NCI-H460 (cell line): Measurements from ENCODE around the gene ABCA1. TPM values are rescaled to one million over a fixed set of nuclear protein-coding genes. Genes with fewer than 3 reads are reported as not detected.
"Not testable (repeated sequence)": the region's sequence is repeated elsewhere in the genome, so short reads cannot be mapped to it uniquely, and the experiment has no call there.

Experiments
- DNase-seq: peaks from one replicate; pipeline ENCODE4 v3.0.0-alpha.2; 2016; ENCODE audit warnings: low read depth; ENCODE audit errors: extremely low read depth
- total RNA-seq: library from RNA; depleted of rRNA; stranded (reverse); fragments of >200 nt; shearing (Covaris generic); gene quantifications from 2 replicates; pipeline ENCODE4 v1.2.3, GENCODE V29; 2014

The ABCA1 gene
- total RNA-seq, 1 experiment from 2014 or later, result 6.6 TPM

DNA sequence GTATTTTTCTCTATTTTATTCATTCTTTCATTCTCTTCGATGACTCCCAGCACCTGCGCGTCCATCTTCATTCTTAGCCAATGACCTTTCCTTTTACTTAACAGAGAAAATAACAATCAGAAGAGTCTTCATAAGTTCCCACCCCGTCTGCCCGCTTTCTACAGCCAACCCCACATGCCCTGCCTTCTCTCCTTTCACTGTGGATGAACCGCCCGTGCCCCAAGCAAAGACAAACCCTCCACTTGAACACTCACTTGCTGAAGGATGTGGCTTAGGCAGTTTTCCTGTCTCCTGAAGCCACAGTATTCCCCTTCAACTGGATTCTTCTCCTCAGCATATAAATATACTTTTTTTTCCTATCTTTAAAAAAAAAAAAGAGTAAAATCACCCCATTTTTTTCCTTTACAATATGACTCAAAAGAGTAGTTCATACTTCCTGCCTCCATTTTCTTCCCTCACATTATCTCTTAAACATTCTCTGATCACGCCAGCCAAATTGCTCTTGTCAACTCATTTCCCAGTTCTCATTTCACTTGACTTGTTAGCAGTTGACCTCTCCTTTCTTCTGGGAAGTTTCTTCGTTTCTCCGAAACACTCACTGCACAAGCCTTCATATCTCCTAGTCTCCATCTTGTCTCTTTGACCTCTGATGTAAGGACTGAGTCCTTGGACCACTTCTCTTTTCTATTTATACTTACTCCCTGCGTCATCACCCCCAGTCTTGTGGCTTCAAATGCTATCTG lies 153.0 kb downstream of the ABCA1 start:
- no peak for DNase-seq

DNA sequence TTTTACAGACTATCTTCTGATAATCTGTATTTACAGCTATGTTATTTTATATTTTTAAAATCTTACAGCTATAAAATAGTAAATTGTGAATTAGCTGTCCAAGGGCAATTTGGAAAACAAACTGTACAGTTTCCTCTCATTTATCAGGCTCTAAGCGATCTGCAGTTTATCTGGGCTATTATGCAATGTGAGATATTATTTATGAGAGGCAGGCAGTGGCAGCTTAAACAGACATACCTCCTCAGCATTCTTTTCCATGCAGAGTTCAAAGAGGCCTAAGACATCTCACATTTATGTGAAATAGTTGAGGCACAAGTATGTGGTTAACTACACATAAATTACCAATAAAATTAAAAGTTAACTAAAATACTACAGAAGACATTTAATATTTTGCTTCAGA lies 153.8 kb downstream of the ABCA1 start:
- DNase-seq, result no peak

DNA sequence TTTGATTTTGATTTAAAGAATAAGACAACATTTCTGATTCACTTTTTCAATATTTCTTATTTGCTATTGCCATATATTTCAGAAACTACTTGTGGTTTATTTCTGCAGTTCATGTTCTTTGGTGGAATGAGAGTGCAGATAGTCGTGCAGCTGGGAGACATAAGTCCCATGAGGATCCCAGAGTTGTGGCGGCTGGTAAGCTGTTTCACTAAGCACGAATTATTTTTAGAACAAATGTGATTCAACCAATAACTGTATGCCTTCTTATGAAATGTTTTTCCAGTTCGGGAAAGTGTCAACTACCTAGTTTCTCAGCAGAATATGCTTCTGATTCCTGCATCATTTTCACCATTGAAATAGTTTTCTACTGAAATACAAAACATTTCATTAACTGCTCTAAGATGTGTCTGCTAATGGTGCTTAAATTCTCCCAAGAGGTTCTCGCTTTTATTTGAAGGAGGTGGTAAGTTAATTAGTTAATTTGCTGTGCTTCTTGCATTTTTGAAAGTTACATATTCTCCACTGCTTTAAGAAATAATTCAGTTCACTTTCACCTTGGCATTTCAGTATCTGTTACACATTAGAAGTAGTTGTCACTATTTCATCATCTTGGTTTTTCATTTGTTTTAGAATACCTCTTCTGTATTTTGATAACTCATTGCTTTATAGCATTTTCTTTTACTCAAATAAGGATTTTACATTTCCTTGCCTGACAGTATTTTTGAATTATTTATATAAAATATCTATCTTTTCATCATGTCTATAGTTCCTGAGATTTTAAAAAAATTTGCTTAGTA lies 155.0 kb downstream of the ABCA1 start:
- no peak for DNase-seq

DNA sequence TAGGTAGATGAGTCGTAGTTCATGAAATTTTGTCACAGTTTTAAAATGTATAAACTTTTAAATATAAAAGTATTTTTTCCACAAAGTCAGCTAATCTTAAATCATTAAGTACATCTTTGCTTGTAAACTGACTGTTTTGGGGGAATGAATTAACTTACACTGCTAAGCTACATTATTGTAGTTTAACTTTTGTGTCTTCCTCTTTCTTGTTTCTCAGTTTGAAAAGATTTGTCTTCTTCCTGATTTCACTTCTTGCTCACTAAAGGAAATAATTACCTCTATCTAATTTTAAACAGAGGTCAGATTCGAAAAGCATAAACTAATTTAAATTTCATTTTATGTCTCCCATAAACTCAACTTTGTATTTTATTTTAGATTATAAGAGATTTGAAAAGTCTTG lies 158.3 kb downstream of the ABCA1 start:
- no peak for DNase-seq

DNA sequence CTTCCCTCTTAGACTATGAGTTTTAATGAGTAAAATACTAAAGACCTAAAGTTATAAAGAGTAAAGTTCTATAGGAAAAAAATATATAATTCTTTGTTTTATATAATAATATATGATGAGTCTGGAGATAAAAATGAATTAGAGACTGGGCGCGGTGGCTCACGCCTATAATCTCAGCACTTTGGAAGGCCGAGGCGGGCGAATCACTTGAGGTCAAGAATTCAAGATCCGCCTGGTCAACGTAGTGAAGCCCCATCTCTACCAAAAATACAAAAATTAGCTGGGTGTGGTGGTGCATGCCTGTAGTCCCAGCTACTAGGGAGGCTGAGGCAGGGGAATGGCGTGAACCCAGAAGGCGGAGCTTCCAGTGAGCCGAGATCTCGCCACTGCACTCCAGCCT lies 158.9 kb downstream of the ABCA1 start:
- not testable (repeated sequence) for DNase-seq

DNA sequence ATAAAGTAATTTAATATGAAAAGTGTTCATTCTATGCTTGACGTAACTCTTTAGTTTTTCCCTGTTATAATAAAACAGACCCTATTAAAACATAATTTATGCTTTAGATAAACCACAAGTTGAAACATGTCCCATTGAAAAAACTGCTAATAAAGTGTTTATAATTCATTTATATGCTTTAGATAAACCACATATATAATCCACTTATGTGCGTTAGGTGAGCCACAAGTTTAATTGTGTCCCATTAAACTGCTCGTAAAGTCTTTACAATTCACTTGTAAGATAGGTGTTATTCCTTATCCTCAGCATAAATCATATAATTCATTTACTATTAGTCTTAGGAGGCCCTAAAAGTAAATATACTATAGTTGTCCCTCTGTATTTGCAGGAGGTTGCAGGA lies 160.4 kb downstream of the ABCA1 start:
- DNase-seq, result no peak

DNA sequence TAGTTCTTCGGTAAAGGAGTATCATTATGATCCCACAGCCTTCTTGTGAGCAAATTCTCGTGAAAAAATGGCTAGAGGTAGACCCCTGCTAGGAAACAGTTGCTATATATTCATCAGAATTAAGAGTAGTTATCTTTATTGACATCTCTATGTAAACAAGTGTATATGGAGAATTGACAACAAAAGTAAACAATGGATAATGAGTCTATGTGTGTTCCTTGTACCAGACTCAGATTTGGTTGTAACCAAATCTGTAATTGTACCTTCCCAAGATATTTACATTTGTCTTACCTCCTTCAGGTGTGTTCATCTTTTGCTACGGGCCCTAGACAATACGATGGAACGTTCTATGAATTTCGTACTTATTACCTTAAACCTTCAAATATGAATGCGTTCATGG lies 161.9 kb downstream of the ABCA1 start:
- DNase-seq, result no peak

DNA sequence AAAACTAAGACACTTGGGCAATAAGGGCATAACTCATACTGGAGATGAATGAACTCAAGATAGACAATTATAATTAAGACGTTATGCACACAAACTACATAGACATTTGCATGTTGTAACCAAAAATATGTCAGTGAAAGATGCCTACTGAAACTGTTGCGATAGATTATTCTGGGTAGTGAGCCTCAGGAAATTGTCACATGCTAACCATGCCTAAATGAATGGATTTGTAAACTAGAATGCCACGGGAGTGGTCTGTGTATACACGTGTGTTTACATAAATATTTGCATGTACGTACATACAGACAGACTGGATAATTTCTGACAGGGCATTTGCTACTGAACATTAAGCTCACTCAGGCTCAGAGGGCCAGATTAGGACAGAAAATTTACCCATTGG lies 162.8 kb downstream of the ABCA1 start:
- no peak for DNase-seq

DNA sequence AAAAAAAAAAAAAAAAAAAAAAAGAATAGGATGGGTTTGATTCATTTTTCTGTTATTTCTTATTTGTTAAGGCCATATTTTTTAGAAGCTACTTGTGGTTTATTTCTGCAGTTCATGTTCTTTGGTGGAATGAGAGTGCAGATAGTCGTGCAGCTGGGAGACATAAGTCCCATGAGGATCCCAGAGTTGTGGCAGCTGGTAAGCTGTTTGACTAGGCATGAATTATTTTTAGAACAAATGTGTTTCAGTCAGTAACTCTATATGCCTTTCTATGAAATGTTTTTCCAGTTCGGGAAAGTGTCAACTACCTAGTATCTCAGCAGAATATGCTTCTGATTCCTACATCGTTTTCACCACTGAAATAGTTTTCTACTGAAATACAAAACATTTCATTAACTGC lies 169.0 kb downstream of the ABCA1 start:
- DNase-seq, result no peak

DNA sequence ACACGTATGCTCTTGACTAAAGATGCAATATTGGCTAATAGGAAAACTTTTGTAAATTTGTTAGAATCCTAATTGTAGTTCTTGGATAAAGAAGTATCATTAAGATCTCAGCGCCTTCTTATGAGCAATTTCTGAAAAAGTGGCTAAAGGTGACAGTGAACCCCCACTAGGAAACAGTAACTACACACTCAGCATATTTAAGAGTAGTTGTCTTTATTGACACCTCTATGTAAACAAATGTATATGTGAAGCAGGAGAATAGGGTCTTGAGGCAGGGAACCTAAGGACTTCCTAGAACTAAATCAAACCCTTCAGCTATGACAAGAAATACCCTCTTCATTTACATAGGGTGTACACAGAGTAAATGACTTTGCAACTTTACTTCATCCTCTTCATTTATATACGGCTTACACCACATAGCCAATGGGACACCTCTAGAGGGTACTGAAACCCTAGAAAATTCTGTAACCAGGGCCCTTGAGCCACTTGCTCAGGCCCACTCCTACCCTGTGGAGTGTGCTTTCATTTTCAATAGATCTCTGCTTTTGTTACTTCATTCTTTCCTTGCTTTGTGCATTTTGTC lies 177.7 kb downstream of the ABCA1 start:
- no peak for DNase-seq

DNA sequence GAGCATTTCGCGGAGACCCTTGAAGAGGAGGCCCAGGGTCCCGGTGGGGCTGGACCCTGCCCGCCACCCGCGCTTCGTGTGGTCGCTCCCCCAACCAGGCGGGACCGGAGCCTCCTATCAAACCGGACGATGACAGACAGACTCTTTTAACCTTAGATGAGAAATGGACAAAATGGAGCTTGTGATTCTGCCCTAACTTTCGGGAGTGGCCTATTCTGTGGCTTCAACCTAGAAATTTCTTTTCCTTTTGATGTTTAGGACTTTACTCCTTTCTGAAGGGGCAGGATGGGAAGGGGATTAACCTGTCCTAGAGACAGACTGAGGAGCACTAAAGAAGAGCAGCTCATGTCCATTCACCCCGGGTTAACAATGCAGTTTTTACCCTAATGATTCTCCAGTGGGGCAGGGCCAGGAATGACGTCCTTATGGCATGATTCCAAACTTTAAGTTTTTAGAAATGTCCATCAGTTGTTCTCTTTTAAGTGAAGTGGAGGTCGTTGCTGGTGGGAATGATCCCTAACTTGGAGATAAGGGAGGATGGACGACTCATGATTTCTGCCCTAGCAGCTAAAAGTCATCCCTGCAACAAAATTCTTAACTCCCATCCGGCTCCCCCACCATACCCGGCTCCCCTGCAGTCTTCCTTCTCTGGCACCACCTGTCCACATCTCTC lies 179.5 kb downstream of the ABCA1 start:
- DNase-seq, result no peak

DNA sequence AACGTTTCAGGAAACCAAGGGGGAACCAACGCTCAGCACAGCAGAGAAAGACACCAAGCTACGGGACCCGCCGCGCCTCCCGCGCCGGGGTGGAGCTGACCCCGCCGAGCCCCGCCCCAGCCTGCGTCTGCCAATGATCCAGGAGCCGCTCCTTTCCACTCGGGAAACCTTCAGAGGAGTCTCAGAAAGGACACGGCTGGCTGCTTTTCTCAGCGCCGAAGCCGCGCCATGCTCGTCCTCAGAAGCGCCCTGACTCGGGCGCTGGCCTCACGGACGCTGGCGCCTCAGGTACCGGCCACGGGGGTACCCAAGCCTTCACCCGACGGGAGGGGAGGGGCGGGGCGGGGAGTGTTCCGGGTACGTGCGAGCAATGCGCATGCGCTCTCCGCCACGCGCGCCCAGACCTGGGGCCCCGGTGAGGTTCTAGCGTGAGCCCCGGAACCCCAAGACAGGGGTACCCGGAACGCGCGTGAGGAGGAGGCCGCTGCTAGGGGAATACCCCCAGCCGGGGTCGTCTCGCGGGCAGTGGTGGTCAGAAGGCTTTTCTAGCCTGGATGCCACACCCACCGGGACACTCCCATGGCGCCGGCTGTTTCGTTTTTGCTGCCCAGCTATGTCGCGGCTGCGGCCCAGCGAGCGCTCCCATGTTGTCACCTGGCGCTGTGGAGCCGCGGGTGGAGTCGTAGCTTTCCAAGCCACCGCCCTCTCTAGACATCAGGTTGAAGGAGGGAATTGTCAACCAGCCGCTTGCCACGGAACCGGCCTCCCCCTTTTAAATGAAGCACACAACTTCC lies 180.2 kb downstream of the ABCA1 start, which contains the start of gene NIPSNAP3A:
Gene NIPSNAP3A (plus strand): TSS at position 119 of the 794 bp plus-strand sequence. CDS start 110 bp downstream, at position 229.
- peak; percentile 73 for DNase-seq

DNA sequence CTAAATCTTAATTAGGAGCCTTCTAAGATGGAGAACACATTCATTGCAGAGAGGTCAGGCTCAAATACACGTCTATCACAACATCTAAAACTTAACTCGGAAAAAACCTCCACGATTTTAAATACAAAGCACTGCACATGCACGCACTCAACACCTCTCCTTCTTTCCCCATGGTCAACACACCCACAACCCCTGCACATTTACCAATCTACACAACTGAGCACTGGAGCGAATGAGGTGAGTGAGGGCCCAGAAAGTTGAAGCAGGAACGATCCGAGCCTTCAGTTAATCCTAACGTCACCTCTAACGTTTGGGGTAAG lies 180.8 kb downstream of the ABCA1 start:
- DNase-seq, result no peak

DNA sequence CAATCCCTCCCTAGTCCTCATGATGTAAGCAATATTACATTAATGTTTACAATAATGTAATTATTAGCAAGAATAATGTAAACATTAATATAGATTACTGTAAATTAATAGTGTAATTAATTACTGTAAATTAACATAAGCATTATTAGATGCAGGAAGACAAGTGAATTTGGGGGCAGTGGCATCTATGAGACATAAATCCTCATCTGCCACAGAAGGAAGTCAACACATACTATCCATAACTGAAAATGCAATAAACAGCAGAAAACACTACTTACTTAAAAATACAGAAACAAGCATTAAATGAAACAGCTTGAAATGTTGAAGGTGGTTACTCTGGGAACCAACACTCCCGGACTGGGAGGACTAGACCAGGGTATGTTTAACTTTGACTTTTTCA lies 181.2 kb downstream of the ABCA1 start:
- DNase-seq, result no peak

DNA sequence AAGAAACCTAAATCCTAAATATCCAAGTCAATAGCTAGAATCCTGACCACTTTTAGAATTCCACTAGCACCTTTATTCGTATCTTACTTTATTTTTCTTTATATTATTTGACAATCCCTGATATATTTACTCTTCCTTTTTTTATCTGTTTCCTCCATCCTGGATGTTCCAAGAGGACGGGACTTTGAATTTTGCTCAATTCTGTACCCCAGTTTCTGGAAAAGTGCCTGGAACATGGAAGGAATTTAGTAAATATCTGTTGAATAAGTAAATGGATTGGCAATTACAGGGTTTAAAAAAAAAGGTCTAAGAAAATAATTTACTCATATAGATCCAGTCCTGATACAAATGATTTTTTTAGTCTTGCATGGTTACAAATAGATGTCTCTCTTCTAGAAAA lies 181.7 kb downstream of the ABCA1 start:
- DNase-seq, result no peak

DNA sequence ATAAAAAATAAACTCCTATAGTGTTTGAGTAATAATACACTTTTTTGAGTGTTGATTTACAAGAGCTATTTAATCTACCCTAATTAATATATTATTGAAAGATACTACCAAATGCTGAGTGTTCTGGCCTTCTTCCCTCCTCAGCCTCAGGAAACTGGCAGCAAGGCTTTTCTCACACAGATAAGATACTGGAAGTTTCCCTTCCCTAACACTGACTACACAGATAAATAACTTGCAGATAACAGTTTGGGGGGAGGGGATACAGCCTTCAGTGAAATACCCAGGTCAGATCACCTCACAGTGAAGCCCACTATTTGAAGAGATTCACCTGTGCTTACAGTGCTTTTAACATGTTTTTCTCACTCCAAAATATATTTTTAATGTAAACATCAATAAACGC lies 182.1 kb downstream of the ABCA1 start:
- DNase-seq, result no peak

DNA sequence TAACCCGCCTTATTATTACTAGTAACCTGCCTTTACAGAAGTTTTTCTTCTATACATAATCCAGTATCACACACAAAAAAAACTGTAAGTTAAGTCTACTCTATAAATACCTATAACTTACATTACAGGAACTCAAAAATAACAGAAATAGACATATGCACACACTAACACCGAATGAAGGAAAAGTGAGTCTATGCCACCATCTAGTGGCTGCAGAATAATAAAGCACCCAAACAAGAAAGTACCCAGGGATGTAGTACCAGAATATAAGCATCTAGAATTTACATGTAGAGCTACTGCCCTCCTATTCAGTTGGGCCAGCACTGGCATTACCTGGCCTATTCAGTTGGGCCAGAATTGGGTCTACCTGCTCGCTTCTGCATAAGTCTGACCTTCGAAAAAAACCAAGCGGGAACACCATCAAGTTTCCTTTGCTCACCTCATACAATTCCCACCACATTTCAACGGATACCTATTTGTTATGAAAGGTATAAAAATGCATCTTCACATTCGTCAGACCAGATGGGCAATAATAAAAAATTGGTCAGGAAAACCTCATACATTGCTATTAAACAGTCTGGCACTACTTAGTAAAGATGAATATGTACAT lies 184.5 kb downstream of the ABCA1 start:
- peak; percentile 68 for DNase-seq

DNA sequence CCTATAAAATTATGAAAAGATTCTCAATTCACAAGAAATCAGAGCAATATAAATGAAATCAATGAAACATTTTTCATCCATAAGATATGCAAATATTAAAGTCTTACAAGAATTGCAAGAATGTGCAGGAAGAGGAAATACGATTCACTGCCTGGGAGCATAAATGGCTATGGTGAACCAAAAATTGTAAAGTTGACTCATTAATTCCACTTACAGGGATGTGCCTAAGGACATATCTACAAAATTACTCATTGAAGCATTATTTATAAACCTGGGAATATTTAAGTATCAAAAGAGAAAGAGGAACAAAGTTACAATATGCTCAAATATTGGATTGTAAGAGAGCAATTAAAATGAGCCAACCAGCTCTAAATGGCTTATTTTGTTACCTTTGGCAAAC lies 187.3 kb downstream of the ABCA1 start:
- no peak for DNase-seq

DNA sequence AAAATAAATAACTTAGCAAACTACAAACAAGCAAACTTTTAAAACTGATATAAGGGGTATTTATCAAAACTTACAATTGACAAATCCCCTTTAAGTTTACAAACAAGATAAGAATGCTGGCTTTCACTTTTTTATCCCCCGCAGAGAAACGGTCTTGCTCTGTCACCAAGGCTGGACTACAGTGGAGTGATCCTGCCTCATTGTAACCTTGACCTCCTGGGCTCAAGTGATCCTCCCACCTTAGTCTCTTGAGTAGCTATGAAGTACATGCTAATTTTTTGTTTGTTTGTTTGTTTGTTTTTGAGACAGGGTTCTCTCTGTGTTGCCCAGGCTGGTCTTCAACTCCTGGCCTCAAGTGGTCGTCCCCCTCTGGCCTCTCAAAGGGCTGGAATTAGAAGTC lies 189.5 kb downstream of the ABCA1 start:
- no peak for DNase-seq
